ENCODE data around the gene LELP1. TPM values are rescaled to one million over a fixed set of nuclear protein-coding genes. Genes with fewer than 3 reads are reported as not detected.
"Not testable (repeated sequence)": the region's sequence is repeated elsewhere in the genome, so short reads cannot be mapped to it uniquely, and the experiment has no call there.

LELP1 gene
- total and polyA plus RNA-seq, 4 donors: not detected

GRCh38 chr1:153220606-153221303, 17.5 kb downstream of the LELP1 start:
- ATAC-seq (ENCODE audit: low FRiP score) (no peak), DNase-seq (no peak)
- H3K27ac ChIP-seq (ENCODE audit: low read depth in 1 of 2, low read length in 2 of 2): no peak overlapping the region
- H3K36me3 ChIP-seq (ENCODE audit: control insufficient read depth in 1 of 2, insufficient read depth in 2 of 2, low read length in 1 of 2): no peaks in the 10 kb centered on the region
- intact Hi-C loops (cut with DNase I): loop anchor here (5.0 to 10.0 kb wide), 2 partner anchors 348 to 566 kb away; no protein-coding TSS in a partner anchor
- no peaks in the 10 kb centered on the region for H3K4me1 ChIP-seq (ENCODE audit: control insufficient read depth in 1 of 2, insufficient read depth in 2 of 2, low read length in 2 of 2)
- H3K4me3 ChIP-seq (ENCODE audit: low read length in 2 of 2): no peak overlapping the region
- no peaks in the 10 kb centered on the region for H3K9me3 ChIP-seq (ENCODE audit: control insufficient read depth, low read length)
- no peaks in the 10 kb centered on the region for H3K27me3 ChIP-seq (ENCODE audit: control insufficient read depth in 1 of 2, insufficient read depth in 2 of 2, low read length in 1 of 2)
- WGBS, 2 donors: 74 to 78% methylated on average over 6 of the region's 6 CpGs

- peak; percentile 70 to 81 for DNase-seq
- not testable (repeated sequence) for H3K9me3 ChIP-seq (ENCODE audit: control insufficient read depth, low read length); H3K4me1 ChIP-seq (ENCODE audit: control insufficient read depth in 1 of 2, insufficient read depth in 2 of 2, low read length in 2 of 2); H3K4me3 ChIP-seq (ENCODE audit: low read length in 2 of 2); H3K27me3 ChIP-seq (ENCODE audit: control insufficient read depth in 1 of 2, insufficient read depth in 2 of 2, low read length in 1 of 2); H3K36me3 ChIP-seq (ENCODE audit: control insufficient read depth in 1 of 2, insufficient read depth in 2 of 2, low read length in 1 of 2); H3K27ac ChIP-seq (ENCODE audit: low read depth in 1 of 2, low read length in 2 of 2)
- peak; percentile 87 for ATAC-seq (ENCODE audit: low FRiP score)
- WGBS, 2 donors: 45 to 47% methylated on average over 16 of the region's 16 CpGs
- intact Hi-C loops (cut with DNase I): loop anchor here (5.0 to 10.0 kb wide), 2 partner anchors 351 to 568 kb away; no protein-coding TSS in a partner anchor
Observed at GRCh38 chr1:153223040-153223891, 20.0 kb downstream of the LELP1 start.

- Histone ChIP-seq H3K36me3 (ENCODE audit: control insufficient read depth in 1 of 2, insufficient read depth in 2 of 2, low read length in 1 of 2) (no peaks in the 10 kb centered on the region), H3K4me3 (ENCODE audit: low read length in 2 of 2) (no peak overlapping the region), H3K27me3 (ENCODE audit: control insufficient read depth in 1 of 2, insufficient read depth in 2 of 2, low read length in 1 of 2) (peaks cover 0 to 2% of the 10 kb centered on the region in 2 donors), H3K4me1 (ENCODE audit: control insufficient read depth in 1 of 2, insufficient read depth in 2 of 2, low read length in 2 of 2) (no peaks in the 10 kb centered on the region), H3K9me3 (ENCODE audit: control insufficient read depth, low read length) (no peaks in the 10 kb centered on the region), H3K27ac (ENCODE audit: low read depth in 1 of 2, low read length in 2 of 2) (no peak overlapping the region)
- ATAC-seq (ENCODE audit: low FRiP score) (no peak), DNase-seq (no peak)
- intact Hi-C loops (cut with DNase I): loop anchor here in 1 of 2 donors (10.0 kb wide), 1 partner anchor 573 kb away; no protein-coding TSS in a partner anchor
- 71 to 76% methylated on average over 2 of the region's 2 CpGs for WGBS, 2 donors
Observed at GRCh38 chr1:153227810-153228209, 24.6 kb downstream of the LELP1 start.

- no peak for ATAC-seq (ENCODE audit: low FRiP score)
- DNase-seq: no peak
- Histone ChIP-seq H3K4me3 (ENCODE audit: low read length in 2 of 2) (no peak overlapping the region), H3K4me1 (ENCODE audit: control insufficient read depth in 1 of 2, insufficient read depth in 2 of 2, low read length in 2 of 2) (no peaks in the 10 kb centered on the region), H3K27me3 (ENCODE audit: control insufficient read depth in 1 of 2, insufficient read depth in 2 of 2, low read length in 1 of 2) (peaks cover 0 to 2% of the 10 kb centered on the region in 2 donors), H3K9me3 (ENCODE audit: control insufficient read depth, low read length) (no peaks in the 10 kb centered on the region), H3K36me3 (ENCODE audit: control insufficient read depth in 1 of 2, insufficient read depth in 2 of 2, low read length in 1 of 2) (no peaks in the 10 kb centered on the region), H3K27ac (ENCODE audit: low read depth in 1 of 2, low read length in 2 of 2) (no peak overlapping the region)
- whole genome bisulfite sequencing, 2 donors: 75 to 83% methylated on average over 1 of the region's 1 CpG
- intact Hi-C loops (cut with DNase I): loop anchor here in 1 of 2 donors (10.0 kb wide), 1 partner anchor 574 kb away; no protein-coding TSS in a partner anchor
Observed at GRCh38 chr1:153228491-153228890, 25.3 kb downstream of the LELP1 start.

GRCh38 chr1:153229076-153229829, 26.0 kb downstream of the LELP1 start:
- H3K36me3 ChIP-seq (ENCODE audit: control insufficient read depth in 1 of 2, insufficient read depth in 2 of 2, low read length in 1 of 2); DNase-seq; H3K27ac ChIP-seq (ENCODE audit: low read depth in 1 of 2, low read length in 2 of 2); H3K4me3 ChIP-seq (ENCODE audit: low read length in 2 of 2); H3K27me3 ChIP-seq (ENCODE audit: control insufficient read depth in 1 of 2, insufficient read depth in 2 of 2, low read length in 1 of 2); H3K4me1 ChIP-seq (ENCODE audit: control insufficient read depth in 1 of 2, insufficient read depth in 2 of 2, low read length in 2 of 2); H3K9me3 ChIP-seq (ENCODE audit: control insufficient read depth, low read length): not testable (repeated sequence)
- intact Hi-C loops (cut with DNase I): loop anchor here in 1 of 2 donors (10.0 kb wide), 1 partner anchor 574 kb away; no protein-coding TSS in a partner anchor
- ATAC-seq (ENCODE audit: low FRiP score): peak; percentile 56
- WGBS, 2 donors: 46 to 49% methylated on average over 12 of the region's 12 CpGs

GRCh38 chr1:153231363-153231762, 28.1 kb downstream of the LELP1 start:
- H3K4me3 ChIP-seq (ENCODE audit: low read length in 2 of 2): no peak overlapping the region
- no peak overlapping the region for H3K27ac ChIP-seq (ENCODE audit: low read depth in 1 of 2, low read length in 2 of 2)
- H3K36me3 ChIP-seq (ENCODE audit: control insufficient read depth in 1 of 2, insufficient read depth in 2 of 2, low read length in 1 of 2): no peaks in the 10 kb centered on the region
- WGBS, 2 donors: 85 to 92% methylated on average over 4 of the region's 4 CpGs
- no peaks in the 10 kb centered on the region for H3K9me3 ChIP-seq (ENCODE audit: control insufficient read depth, low read length)
- ATAC-seq (ENCODE audit: low FRiP score) (no peak), DNase-seq (no peak)
- intact Hi-C loops (cut with DNase I): no loop called here
- H3K4me1 ChIP-seq (ENCODE audit: control insufficient read depth in 1 of 2, insufficient read depth in 2 of 2, low read length in 2 of 2): no peaks in the 10 kb centered on the region
- peaks cover 0 to 2% of the 10 kb centered on the region in 2 donors for H3K27me3 ChIP-seq (ENCODE audit: control insufficient read depth in 1 of 2, insufficient read depth in 2 of 2, low read length in 1 of 2)

GRCh38 chr1:153231785-153232184, 28.6 kb downstream of the LELP1 start:
- Histone ChIP-seq H3K4me3 (ENCODE audit: low read length in 2 of 2) (no peak overlapping the region), H3K9me3 (ENCODE audit: control insufficient read depth, low read length) (no peaks in the 10 kb centered on the region), H3K4me1 (ENCODE audit: control insufficient read depth in 1 of 2, insufficient read depth in 2 of 2, low read length in 2 of 2) (no peaks in the 10 kb centered on the region), H3K27me3 (ENCODE audit: control insufficient read depth in 1 of 2, insufficient read depth in 2 of 2, low read length in 1 of 2) (peaks cover 0 to 2% of the 10 kb centered on the region in 2 donors), H3K36me3 (ENCODE audit: control insufficient read depth in 1 of 2, insufficient read depth in 2 of 2, low read length in 1 of 2) (no peaks in the 10 kb centered on the region), H3K27ac (ENCODE audit: low read depth in 1 of 2, low read length in 2 of 2) (no peak overlapping the region)
- 73 to 87% methylated on average over 2 of the region's 2 CpGs for WGBS, 2 donors
- no peak for ATAC-seq (ENCODE audit: low FRiP score)
- DNase-seq: no peak
- intact Hi-C loops (cut with DNase I): no loop called here

GRCh38 chr1:153232553-153232952, 29.3 kb downstream of the LELP1 start:
- ATAC-seq (ENCODE audit: low FRiP score) (no peak), DNase-seq (no peak)
- no peak overlapping the region for H3K4me3 ChIP-seq (ENCODE audit: low read length in 2 of 2)
- H3K4me1 ChIP-seq (ENCODE audit: control insufficient read depth in 1 of 2, insufficient read depth in 2 of 2, low read length in 2 of 2): no peaks in the 10 kb centered on the region
- no peak overlapping the region for H3K27ac ChIP-seq (ENCODE audit: low read depth in 1 of 2, low read length in 2 of 2)
- intact Hi-C loops (cut with DNase I): no loop called here
- no peaks in the 10 kb centered on the region for H3K36me3 ChIP-seq (ENCODE audit: control insufficient read depth in 1 of 2, insufficient read depth in 2 of 2, low read length in 1 of 2)
- H3K27me3 ChIP-seq (ENCODE audit: control insufficient read depth in 1 of 2, insufficient read depth in 2 of 2, low read length in 1 of 2): peaks cover 0 to 2% of the 10 kb centered on the region in 2 donors
- 60 to 61% methylated on average over 3 of the region's 3 CpGs for WGBS, 2 donors
- no peaks in the 10 kb centered on the region for H3K9me3 ChIP-seq (ENCODE audit: control insufficient read depth, low read length)

Measured in aorta (tissue), 5 donors.